ENCODE measurements around the gene ITPA. TPM values are rescaled to one million over a fixed set of nuclear protein-coding genes. Genes with fewer than 3 reads are reported as not detected.

Gene ITPA
- total and polyA plus RNA-seq, 2 donors (not counting 3 experiments of a cell fraction or from before 2014, with no cell fraction given), result 43.2 to 65.0 TPM

DNA sequence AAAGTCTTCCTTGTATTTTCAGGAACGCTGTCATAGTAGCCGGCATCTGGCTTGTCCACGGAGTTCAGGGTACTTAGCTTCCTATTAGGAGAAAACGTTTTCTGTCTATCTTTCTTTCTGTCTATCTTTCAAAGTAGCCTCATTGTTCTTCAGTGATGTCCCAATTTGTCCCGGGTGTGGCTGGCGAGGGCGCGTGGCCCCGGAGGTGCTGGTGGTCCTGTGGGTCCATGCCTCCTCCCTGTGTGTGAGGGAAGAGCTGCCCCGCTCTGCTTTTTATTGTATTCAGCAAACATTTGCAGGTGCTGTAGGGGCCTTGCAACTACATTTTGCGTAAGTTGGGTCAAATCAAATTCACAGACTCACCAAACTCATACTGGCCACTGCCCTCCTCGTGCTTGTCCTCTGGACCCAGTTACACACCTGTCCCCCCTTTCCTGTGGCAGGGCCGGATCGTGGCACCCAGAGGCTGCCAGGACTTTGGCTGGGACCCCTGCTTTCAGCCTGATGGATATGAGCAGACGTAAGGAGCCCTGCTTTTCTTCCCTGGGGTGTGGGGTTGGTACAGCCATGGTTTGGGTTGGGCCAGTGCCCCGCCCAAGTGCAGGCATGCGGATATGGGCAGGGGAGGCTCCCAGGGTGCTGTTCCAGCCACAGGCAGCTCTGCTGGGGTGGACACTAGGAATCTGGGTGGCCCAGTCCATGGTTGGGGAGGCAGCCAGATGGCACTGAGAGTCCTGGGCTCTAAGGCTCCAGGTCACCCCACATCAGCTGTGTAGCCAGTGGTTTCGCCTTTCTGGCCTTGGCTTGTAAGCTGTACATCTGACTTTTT, 12.3 kb downstream of the ITPA start:
- Histone ChIP-seq H4K20me1 (replicated peaks; ENCODE audit: control insufficient read depth, extremely low read depth, insufficient read depth, low read length) (no peaks in the 10 kb centered on the region), H2AFZ (ENCODE audit: low read depth, low read length) (no peak overlapping the region), H3K36me3 (ENCODE audit: control insufficient read depth in 2 of 2, extremely low read depth in 1 of 2, insufficient read depth in 2 of 2, low read length in 2 of 2) (peaks cover 0 to 5% of the 10 kb centered on the region in 2 experiments), H3K9me1 (replicated peaks; ENCODE audit: control insufficient read depth, extremely low read depth, insufficient read depth, low read length) (no peaks in the 10 kb centered on the region), H3K9ac (replicated peaks; ENCODE audit: extremely low read depth, insufficient read depth, low read length) (no peak overlapping the region), H3K27ac (ENCODE audit: insufficient read depth, low read depth, low read length) (no peak overlapping the region), H3K4me1 (ENCODE audit: control insufficient read depth, extremely low read depth, insufficient read depth, low read length) (no peaks in the 10 kb centered on the region), H3K9me3 (replicated peaks; ENCODE audit: control insufficient read depth, insufficient read depth, low read length) (no peaks in the 10 kb centered on the region), H3K27me3 (ENCODE audit: control insufficient read depth in 2 of 2, insufficient read depth in 2 of 2, low read length in 2 of 2) (no peaks in the 10 kb centered on the region), H3K4me2 (ENCODE audit: insufficient read depth, low read length) (no peak overlapping the region), H3K4me3 (replicated peaks in 1 of 3; ENCODE audit: insufficient read depth in 1 of 3, low read depth in 1 of 3, low read length in 3 of 3) (no peak overlapping the region), H3K79me2 (ENCODE audit: control insufficient read depth, insufficient read depth, low read length) (no peaks in the 10 kb centered on the region)
- dilution Hi-C loops (cut with MboI; ENCODE audit: extremely low pct_ligation_motif_present, low sequenced_read_pairs), result no loop called here
- DNase-seq (ENCODE audit: low read depth, low spot score) (no peak), FAIRE-seq (peak; percentile 71)
- TF ChIP-seq MAX (IDR thresholded peaks at IDR 0.05; ENCODE audit: insufficient read depth, insufficient read length) (no peak), POLR2A (IDR thresholded peaks at IDR 0.05; ENCODE audit: low read depth, low read length) (no peak), FOS (IDR thresholded peaks at IDR 0.05; ENCODE audit: borderline replicate concordance, insufficient read depth, low read length) (no peak), JUN (IDR thresholded peaks at IDR 0.05; ENCODE audit: borderline replicate concordance, insufficient read depth, insufficient read length, low read depth) (no peak), MYC (IDR thresholded peaks at IDR 0.05; ENCODE audit: low read depth, low read length) (no peak), GATA2 (IDR thresholded peaks at IDR 0.05; ENCODE audit: insufficient read depth, insufficient read length, low read depth, low read length) (no peak)
- no TSS peak for BruUV-seq (replicated peaks)
- POLR2A ChIA-PET, result no interaction called here
- intact Hi-C loops (cut with micrococcal nuclease), result no loop called here
- CTCF ChIA-PET, result interaction anchor here (3.7 kb wide), 1 partner anchor 94 kb away, joined by 31 read pairs; no protein-coding TSS in a partner anchor
